Panc1 (cell line): ENCODE data around the gene PIP4P1. TPM values are rescaled to one million over a fixed set of nuclear protein-coding genes. Genes with fewer than 3 reads are reported as not detected.

ENCODE experiments used
- ATAC-seq: fragments of 200-7000 bp; cut with Tn5 transposase; 2 replicates; pipeline ENCODE4 v1.9.1; 2020; ENCODE audit warnings: mild to moderate bottlenecking, moderate library complexity
- BruUV-seq: library from RNA; stranded (reverse); fragments of 400-500 nt; replicated peaks from 2 replicates; lab custom pipeline; 2021; lab: Mats Ljungman, UMichigan
- CTCF ChIA-PET: fragments of 300-600 bp; sonication (Branson Sonifier 250); formaldehyde crosslinking; loops from one replicate; lab custom pipeline; 2022; ENCODE audit warnings: antibody characterized with exemption; lab: Charles Lee
- POLR2A ChIA-PET: fragments of 300-600 bp; sonication (Branson Sonifier 250); formaldehyde crosslinking; loops from one replicate; lab custom pipeline; 2022; ENCODE audit warnings: antibody characterized with exemption; lab: Charles Lee
- DNase-seq: peaks from one replicate; pipeline ENCODE4 v3.0.0-alpha.2; 2010; ENCODE audit warnings: low read depth, low spot score
- H3K27ac ChIP-seq: 2 replicates; pipeline ENCODE4 v1.5.1; 2011; ENCODE audit warnings: mild to moderate bottlenecking, low read length, inconsistent platforms
- H3K27me3 ChIP-seq: fragments of 200-500 bp; sonication (Bioruptor generic); 2 replicates; pipeline ENCODE4 v1.6.0; 2014; ENCODE audit warnings: low read length, inconsistent platforms; ENCODE audit not compliant: control insufficient read depth, insufficient read depth
- H3K36me3 ChIP-seq: fragments of 200-500 bp; sonication (Bioruptor generic); 2 replicates; pipeline ENCODE4 v1.5.1; 2014; ENCODE audit warnings: inconsistent platforms, mild to moderate bottlenecking, low read length, moderate library complexity; ENCODE audit not compliant: control insufficient read depth, insufficient read depth
- H3K4me1 ChIP-seq: 2 replicates; pipeline ENCODE4 v1.5.1; 2011; ENCODE audit warnings: inconsistent platforms, mild to moderate bottlenecking, low read length, moderate library complexity; ENCODE audit not compliant: control insufficient read depth, insufficient read depth
- H3K4me3 ChIP-seq, 2 experiments: 2 replicates each; pipeline ENCODE4 v1.5.1; 2011 to 2012; ENCODE audit warnings: low read depth in 2 of 2, low read length in 2 of 2, mild to moderate bottlenecking in 2 of 2, inconsistent platforms in 1 of 2, moderate library complexity in 1 of 2
- H3K9me3 ChIP-seq: fragments of 200-500 bp; sonication (Bioruptor generic); 2 replicates; pipeline ENCODE4 v1.5.1; 2014; ENCODE audit warnings: low read depth, mild to moderate bottlenecking, inconsistent platforms, low read length, moderate library complexity; ENCODE audit not compliant: control insufficient read depth, insufficient read depth
- POLR2AphosphoS5 ChIP-seq: IDR thresholded peaks from 2 replicates; pipeline ENCODE4 v1.6.1; 2012; ENCODE audit warnings: mild to moderate bottlenecking, low read depth, low read length, moderate library complexity
- SIN3A ChIP-seq: IDR thresholded peaks from 2 replicates; pipeline ENCODE4 v1.6.1; 2012; ENCODE audit warnings: low read depth, mild to moderate bottlenecking, low read length, moderate library complexity, borderline replicate concordance; ENCODE audit not compliant: insufficient read depth
- TCF7L2 ChIP-seq: IDR thresholded peaks from 2 replicates; pipeline ENCODE4 v1.6.1; 2011; ENCODE audit warnings: mild to moderate bottlenecking, low read depth, low read length, inconsistent platforms
- in situ Hi-C: cut with HindIII; loops from 2 replicates; pipeline ENCODE4 v1.10.0; 2016; ENCODE audit warnings: low sequenced_read_pairs, low pct_unique_long_range_greater_than_20kb
- intact Hi-C: fragments of 100-400 bp; cut with micrococcal nuclease; formaldehyde crosslinking; loops from one replicate; pipeline ENCODE4 v1.10.0; 2022; ENCODE audit not compliant: unreplicated experiment
- total RNA-seq: library from RNA; stranded (reverse); gene quantifications from one replicate; pipeline ENCODE4 v1.2.1, GENCODE V29; 2021; ENCODE audit not compliant: unreplicated experiment
- TF ChIP-seq, protein P1 (sequence below), 2 experiments: IDR thresholded peaks; 2 replicates each; pipeline ENCODE4 v1.6.1; 2011 to 2012; ENCODE audit warnings: low read depth in 2 of 2, control low read depth in 1 of 2, low read length in 1 of 2, mild to moderate bottlenecking in 1 of 2, moderate library complexity in 1 of 2; ENCODE audit not compliant: insufficient read depth in 1 of 2
- TF ChIP-seq, protein P2 (sequence below): fragments of 450-650 bp; IDR thresholded peaks from 2 replicates; pipeline ENCODE4 v1.5.1; 2017; ENCODE audit warnings: mild to moderate bottlenecking

The PIP4P1 gene
- total RNA-seq, 1 experiment from 2014 or later = 34.8 TPM

DNA sequence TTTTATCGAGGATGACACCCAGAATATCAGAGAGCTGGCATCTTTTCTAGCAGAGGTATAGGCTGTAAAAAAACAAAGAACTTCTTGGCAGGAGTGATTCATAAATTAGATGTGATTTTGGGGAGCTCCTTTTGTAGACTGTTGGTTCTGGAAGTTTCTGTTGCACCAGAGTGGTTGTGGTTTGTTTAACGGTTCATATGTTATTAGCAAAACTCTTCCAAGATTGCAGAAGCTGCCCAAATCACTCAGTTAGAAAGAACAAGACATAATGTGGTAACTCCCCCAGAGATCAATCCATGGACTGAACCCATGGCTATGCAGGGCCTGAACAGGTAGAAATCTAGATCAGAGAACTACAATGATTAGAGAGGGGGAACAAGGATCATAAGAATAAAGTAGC lies 37.4 kb upstream of the PIP4P1 start:
- in situ Hi-C loops = no loop called here
- Histone ChIP-seq H3K4me1 (no peaks in the 10 kb centered on the region; the same call in 1 of the 2 replicates), H3K4me3 (no peak overlapping the region), H3K27me3 (no peaks in the 10 kb centered on the region), H3K36me3 (no peaks in the 10 kb centered on the region), H3K9me3 (no peaks in the 10 kb centered on the region), H3K27ac (no peak overlapping the region)
- no TSS peak for BruUV-seq
- intact Hi-C loops = no loop called here
- POLR2A ChIA-PET = interaction anchor here (1.0 kb wide), 1 partner anchor 156 kb away, joined by 3 read pairs; no protein-coding TSS in a partner anchor
- TF ChIP-seq, protein P1, sequence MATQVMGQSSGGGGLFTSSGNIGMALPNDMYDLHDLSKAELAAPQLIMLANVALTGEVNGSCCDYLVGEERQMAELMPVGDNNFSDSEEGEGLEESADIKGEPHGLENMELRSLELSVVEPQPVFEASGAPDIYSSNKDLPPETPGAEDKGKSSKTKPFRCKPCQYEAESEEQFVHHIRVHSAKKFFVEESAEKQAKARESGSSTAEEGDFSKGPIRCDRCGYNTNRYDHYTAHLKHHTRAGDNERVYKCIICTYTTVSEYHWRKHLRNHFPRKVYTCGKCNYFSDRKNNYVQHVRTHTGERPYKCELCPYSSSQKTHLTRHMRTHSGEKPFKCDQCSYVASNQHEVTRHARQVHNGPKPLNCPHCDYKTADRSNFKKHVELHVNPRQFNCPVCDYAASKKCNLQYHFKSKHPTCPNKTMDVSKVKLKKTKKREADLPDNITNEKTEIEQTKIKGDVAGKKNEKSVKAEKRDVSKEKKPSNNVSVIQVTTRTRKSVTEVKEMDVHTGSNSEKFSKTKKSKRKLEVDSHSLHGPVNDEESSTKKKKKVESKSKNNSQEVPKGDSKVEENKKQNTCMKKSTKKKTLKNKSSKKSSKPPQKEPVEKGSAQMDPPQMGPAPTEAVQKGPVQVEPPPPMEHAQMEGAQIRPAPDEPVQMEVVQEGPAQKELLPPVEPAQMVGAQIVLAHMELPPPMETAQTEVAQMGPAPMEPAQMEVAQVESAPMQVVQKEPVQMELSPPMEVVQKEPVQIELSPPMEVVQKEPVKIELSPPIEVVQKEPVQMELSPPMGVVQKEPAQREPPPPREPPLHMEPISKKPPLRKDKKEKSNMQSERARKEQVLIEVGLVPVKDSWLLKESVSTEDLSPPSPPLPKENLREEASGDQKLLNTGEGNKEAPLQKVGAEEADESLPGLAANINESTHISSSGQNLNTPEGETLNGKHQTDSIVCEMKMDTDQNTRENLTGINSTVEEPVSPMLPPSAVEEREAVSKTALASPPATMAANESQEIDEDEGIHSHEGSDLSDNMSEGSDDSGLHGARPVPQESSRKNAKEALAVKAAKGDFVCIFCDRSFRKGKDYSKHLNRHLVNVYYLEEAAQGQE (IDR thresholded peaks at IDR 0.05; ENCODE audit: insufficient read depth in 1 of 2, low read depth in 2 of 2, low read length in 1 of 2) = no peak
- TF ChIP-seq, protein P2, sequence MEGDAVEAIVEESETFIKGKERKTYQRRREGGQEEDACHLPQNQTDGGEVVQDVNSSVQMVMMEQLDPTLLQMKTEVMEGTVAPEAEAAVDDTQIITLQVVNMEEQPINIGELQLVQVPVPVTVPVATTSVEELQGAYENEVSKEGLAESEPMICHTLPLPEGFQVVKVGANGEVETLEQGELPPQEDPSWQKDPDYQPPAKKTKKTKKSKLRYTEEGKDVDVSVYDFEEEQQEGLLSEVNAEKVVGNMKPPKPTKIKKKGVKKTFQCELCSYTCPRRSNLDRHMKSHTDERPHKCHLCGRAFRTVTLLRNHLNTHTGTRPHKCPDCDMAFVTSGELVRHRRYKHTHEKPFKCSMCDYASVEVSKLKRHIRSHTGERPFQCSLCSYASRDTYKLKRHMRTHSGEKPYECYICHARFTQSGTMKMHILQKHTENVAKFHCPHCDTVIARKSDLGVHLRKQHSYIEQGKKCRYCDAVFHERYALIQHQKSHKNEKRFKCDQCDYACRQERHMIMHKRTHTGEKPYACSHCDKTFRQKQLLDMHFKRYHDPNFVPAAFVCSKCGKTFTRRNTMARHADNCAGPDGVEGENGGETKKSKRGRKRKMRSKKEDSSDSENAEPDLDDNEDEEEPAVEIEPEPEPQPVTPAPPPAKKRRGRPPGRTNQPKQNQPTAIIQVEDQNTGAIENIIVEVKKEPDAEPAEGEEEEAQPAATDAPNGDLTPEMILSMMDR = no peak
- TF ChIP-seq TCF7L2 (no peak), SIN3A (no peak), POLR2AphosphoS5 (no peak)
- DNase-seq (no peak), ATAC-seq (no peak)
- CTCF ChIA-PET = interaction anchor here (0.6 kb wide), 1 partner anchor 83 kb away, joined by 3 read pairs; no protein-coding TSS in a partner anchor

DNA sequence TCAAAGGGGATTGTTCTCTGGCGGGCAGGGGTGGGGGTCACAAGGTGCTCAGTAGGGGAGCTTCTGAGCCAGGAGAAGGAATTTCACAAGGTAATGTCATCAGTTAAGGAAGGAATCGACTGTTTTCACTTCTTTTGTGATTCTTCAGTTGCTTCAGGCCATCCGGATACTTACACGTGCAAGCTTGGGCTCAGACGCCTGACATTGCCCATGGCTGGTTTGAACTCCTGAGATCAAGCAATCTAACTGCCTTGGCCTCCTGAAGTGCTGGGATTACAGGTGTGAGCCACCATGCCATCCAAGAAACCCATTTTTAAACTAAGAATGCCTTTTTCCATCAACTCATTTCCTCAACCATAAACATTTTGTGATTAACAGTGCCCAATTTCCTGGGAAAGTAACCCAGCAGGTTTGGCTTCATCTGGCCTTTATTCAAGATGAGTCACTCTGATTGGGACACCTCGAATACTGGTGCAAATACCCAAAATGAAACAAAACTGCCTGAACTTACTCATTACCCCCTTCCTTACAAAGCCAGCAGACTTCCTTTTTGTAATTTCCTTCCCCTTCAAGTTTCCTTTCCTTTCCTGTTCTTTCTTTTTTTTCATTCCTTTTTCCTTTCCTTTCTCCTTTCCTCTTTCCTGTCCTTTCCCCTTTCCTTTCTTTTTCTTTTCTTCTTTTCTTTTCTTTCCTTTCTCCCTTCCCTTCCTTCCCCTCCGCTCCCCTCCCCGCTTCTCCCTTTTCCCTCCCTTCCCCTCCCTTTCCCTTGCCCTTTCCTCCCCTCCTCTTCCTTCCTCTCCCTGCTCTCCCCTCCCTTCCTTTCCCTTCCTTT lies 33.9 kb upstream of the PIP4P1 start:
- H3K36me3 ChIP-seq = no peaks in the 10 kb centered on the region
- no peaks in the 10 kb centered on the region for H3K9me3 ChIP-seq
- TF ChIP-seq, protein P2 = no peak
- TF ChIP-seq, protein P1 (IDR thresholded peaks at IDR 0.05; ENCODE audit: insufficient read depth in 1 of 2, low read depth in 2 of 2, low read length in 1 of 2) = no peak
- no peak for TF ChIP-seq POLR2AphosphoS5
- no peak for TF ChIP-seq TCF7L2
- no peak for TF ChIP-seq SIN3A
- H3K27ac ChIP-seq = no peak overlapping the region
- ChIA-PET CTCF (no interaction called here), POLR2A (no interaction called here)
- no peaks in the 10 kb centered on the region; the same call in 1 of the 2 replicates for H3K4me1 ChIP-seq
- no peak for ATAC-seq
- no peak for DNase-seq
- no TSS peak for BruUV-seq
- intact Hi-C loops (no loop called here), in situ Hi-C loops (no loop called here)
- no peak overlapping the region for H3K4me3 ChIP-seq
- no peaks in the 10 kb centered on the region for H3K27me3 ChIP-seq
